GM18519 (cell line): Measurements from ENCODE around the gene PEPD.

Experiments
- ATAC-seq: cut with Tn5 transposase; IDR thresholded peaks from one replicate; pipeline ENCODE4 v1.9.1; 2021; ENCODE audit warnings: mild to moderate bottlenecking, moderate library complexity; ENCODE audit not compliant: unreplicated experiment, low FRiP score

PEPD gene

GRCh38 chr19:33346665-33347064 is 174.9 kb downstream of the PEPD start:
- ATAC-seq: no peak

DNA sequence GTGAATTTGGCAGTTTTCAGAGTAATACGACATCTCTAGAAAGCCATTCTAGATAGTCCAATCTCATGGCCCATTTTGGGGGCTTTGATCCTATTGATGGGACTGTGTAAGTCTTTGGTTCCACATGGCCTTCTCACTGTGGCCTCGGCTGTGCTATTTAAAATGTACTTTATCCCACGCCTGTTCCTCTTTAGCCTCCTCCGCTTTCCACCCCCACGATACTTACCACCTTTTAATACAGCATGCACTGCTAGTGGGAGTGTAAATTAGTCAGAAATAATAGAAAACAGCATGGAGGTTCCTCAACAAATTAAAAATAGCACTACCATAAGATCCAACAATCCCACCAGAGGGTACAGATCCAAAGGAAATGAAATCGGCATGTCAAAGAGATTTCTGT is 176.4 kb downstream of the PEPD start:
- ATAC-seq: no peak

DNA sequence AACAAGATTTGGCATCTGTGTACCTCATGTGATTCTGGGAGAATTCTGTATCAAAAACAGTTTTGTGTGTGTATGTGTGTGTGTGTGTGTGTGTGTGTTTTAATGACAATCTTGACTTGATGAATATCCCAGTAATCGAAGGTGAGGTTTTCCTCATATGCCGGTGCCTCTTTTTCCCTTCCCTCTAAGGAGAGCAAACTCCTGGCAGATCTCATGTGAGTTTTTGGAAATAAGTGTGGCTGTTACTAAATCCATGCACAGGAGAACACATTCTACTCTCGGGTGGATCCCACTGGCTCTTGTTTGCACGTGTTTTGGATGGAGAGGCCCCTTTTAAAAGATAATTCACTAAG is 177.0 kb downstream of the PEPD start:
- no peak for ATAC-seq

DNA sequence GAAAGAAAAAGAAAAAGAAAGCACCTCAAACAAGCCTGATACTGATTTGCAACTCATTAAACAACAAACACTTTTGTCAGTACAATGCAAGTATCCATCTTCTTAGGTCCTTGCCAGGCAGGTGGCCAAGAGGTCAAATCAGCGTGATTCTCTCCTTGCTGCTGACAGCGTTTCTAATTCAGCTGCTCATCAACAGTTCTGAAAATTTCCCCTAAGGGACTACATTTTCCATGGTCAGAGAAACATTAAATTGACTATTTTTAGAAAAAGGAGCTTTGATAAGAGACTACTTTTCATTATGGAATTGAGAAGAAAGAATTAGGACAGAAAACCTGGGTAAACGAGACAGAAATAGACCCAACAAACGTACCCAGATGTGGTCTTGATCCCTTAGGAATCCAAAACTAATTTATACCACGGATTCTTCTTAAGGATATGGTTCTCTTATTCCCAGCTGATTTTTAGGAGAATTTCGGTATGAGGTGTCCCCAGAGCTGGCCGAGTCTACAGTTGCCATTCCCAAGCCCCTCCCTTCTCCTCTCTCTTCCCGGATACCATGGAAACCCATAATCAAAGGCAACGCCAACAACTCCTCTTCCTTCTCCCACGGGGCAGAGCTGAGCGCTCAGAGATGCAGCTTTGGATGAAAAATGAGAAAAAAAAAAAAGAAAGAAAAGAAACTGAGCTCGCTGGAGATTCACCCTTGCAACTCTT is 177.6 kb downstream of the PEPD start:
- no peak for ATAC-seq

DNA sequence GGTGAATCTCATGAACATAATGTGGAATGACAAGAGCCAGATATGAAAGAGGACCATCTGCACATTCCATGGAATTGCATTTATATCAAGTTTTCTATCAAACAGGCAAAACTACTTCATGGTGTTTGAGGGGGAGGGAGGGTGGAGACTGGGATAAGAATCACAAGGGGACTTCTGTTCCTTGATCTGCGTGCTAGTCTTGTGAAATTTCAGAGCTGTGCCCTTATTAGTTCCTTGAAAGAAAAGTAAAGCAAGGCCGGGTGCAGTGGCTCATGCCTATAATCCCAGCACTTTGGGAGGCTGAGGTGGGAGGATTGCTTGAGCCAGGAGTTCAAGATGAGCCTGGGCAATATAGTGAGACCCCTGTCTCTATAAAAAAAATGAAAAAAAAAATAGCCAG is 178.3 kb downstream of the PEPD start:
- no peak for ATAC-seq

DNA sequence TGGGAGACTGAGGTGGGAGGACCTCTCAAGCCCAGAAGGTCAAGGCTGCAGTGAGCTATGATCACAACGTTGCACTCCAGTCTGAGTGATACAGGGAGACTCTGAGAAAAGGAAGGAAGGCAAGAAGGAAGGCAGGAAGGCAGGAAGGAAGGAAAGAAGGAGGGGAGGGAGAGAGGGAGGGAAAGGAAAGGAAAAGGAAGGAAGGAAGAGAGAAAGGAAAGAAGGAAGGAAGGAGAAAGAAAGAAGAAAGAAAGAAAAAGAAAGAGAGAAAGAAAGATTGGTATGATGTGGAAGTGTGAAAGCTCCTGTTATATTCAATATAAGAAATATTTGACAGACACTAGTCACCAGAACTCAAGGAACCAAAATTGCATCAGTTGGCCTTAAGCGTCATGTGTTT is 180.6 kb downstream of the PEPD start:
- no peak for ATAC-seq

- no peak for ATAC-seq
These were observed 182.3 kb downstream of the PEPD start for GRCh38 chr19:33339016-33339984.
